CD4-positive, alpha-beta T cell treated with Interleukin-2 at 100 ng/mL for 4 hours (primary cell): ENCODE measurements around the gene ATP10D.

Source experiments
- DNase-seq: peaks from one replicate; pipeline ENCODE4 v3.0.0-alpha.2; 2020; ENCODE audit warnings: low spot score

The ATP10D gene

DNA sequence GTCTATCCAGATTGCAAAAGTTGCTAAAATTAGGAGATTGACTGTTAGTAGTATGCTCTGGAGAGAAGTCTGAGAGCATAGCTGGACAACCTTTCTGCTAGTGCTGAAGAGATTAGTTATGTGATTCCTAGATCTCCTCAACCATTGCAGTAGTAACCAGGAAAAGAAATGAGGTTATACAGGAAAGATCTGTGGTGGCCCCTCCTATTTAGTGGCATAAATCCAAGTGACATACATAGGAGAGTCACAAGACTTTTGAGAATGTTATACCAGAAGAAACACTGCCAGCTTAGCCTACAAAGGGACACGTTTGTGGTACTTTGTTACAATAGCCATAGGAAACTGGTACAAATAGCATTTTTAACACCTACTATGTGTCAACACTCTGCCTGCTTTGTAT lies 105.2 kb downstream of the ATP10D start:
- no peak for DNase-seq

GRCh38 chr4:47597696-47598095 lies 112.6 kb downstream of the ATP10D start:
- no peak for DNase-seq

- no peak for DNase-seq
Observed at GRCh38 chr4:47598320-47598719, 113.2 kb downstream of the ATP10D start.

DNA sequence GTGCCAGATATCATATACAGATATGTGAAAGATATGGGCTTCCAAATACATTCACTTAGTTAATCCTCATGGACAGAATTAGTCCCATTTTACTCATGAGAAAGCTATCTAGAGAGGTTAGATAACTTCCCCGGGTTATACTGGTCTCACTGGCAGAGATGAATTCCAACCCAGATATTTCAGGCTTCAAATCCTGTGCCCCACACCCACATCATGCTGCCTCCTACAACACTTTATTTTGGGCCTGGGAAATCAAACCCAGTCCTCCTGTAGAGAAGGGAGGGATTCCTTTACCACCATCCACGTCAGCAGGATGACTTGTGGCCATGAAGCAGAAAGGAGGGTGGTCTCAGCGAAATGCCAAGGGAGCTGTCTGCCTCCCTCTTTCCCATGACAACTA lies 113.8 kb downstream of the ATP10D start:
- DNase-seq: no peak

GRCh38 chr4:47606482-47606881 lies 121.4 kb downstream of the ATP10D start:
- no peak for DNase-seq

DNA sequence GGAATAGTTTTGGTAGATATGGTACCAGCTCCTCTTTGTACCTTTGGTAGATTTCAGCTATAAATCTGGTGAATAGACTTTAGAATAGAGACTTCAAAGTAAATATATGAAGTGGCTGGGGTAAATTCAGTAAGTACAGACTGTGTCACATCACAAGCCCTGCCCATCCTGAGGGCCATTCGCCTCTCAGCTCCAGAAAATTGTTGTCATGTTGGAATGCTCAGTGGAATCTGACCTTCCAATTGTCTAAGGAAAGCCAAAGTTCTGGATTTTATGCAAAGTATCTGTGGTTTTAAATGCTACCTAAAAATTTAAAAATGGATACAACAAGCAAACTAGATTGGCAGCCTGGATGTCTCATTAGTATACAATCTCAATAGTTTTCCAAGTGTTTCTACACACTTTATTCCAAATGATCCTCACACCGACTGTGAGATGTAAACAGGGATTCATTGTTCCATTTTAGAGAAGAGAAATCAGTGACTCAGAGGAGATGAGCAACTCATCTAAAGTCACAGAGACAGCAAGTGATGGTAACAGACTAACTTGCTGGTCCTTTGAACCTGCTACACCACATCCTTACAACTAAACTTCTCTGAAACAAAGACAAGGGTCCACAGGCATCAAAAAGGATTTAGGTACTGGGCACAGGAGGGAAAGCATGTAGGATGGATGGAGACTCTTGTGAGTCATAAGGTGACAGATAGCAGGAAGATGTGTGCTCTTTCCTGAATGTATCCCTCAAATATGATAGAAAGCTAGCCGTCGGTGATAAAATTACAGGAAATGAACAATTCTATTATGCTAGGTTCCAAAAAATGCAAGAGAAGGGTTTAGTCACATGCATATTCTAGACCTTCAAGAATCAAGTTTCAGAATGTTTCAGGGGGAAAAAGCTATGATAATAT lies 127.3 kb downstream of the ATP10D start:
- DNase-seq: no peak

GRCh38 chr4:47615385-47615784 lies 130.3 kb downstream of the ATP10D start:
- no peak for DNase-seq

GRCh38 chr4:47617607-47618006 lies 132.5 kb downstream of the ATP10D start:
- DNase-seq: no peak

GRCh38 chr4:47619691-47620090 lies 134.6 kb downstream of the ATP10D start:
- no peak for DNase-seq

DNA sequence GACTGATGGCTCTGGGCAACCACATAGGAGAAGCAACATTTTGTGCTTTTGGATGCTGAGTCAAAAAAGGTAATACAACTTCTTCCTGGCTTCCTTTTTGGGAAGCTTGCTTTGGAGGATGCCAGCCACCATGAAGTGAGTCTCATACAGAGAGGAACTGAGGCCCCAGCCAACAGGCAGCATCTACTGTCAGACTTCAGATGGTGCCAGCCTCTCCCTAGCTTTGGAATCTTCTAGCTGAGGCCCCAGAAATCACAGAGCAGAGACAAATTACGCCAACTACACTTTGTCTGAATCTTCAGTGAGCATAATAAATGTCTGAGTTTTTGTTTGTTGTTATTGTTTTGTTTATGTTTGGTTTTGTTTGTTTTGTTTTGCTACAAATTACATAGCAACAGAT lies 136.1 kb downstream of the ATP10D start:
- DNase-seq: no peak

- DNase-seq: no peak
Observed at GRCh38 chr4:47624031-47624441, 139.0 kb downstream of the ATP10D start.

GRCh38 chr4:47631161-47631560 lies 146.1 kb downstream of the ATP10D start:
- DNase-seq: no peak

DNA sequence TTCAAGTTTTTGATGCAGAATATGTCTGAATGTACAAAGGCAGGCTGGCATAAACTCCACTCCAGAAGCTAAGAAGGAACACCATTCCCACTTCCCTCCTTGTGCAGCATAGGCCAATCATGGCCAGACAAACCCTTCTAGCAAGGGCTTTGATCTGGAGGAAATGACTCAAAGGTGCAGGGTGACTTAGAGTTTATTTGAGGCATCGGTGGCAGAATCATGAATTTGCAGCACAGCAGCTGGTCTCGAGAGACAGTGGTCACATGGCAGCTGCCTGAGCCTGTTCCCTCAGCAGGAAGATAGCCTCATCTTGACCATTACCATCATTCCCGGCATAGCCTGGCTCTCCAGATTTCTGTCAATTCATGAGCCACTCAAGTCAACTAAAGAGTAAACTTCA lies 154.5 kb downstream of the ATP10D start:
- DNase-seq: no peak

- DNase-seq: no peak
Observed at GRCh38 chr4:47640911-47641310, 155.8 kb downstream of the ATP10D start.

DNA sequence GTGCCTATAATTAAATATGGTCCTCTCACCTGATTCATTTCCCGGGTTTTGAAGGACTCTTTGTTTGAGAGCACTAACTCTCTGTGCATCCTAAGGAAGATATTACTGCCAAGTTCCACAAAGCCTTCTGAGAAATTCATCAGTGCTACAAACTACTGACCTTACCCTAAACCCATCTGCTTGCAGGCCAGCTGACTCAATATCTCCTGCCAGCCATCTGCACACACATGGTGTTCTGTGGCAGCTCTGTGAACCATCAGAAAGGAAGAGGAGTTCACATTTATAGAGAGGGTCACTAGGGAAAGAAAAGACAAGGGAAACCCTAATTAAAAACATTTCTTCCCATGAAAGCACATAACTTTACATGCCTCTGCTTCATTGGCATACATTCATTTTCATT lies 156.7 kb downstream of the ATP10D start:
- no peak for DNase-seq

GRCh38 chr4:47642191-47642830 lies 157.2 kb downstream of the ATP10D start:
- DNase-seq: no peak
